PC-9 (cell line): ENCODE data around the gene HACE1.

ENCODE experiments used
- CTCF ChIP-seq: fragments of 200-600 bp; sonication (generic); conservative IDR thresholded peaks from 2 replicates; pipeline ENCODE4 v1.6.1; 2017; ENCODE audit warnings: mixed run types, antibody characterized with exemption, mild to moderate bottlenecking, moderate library complexity
- EZH2 ChIP-seq: fragments of 200-600 bp; sonication (generic); IDR thresholded peaks from 2 replicates; pipeline ENCODE4 v1.8.0; 2017; ENCODE audit warnings: antibody characterized with exemption, low read depth

DNA sequence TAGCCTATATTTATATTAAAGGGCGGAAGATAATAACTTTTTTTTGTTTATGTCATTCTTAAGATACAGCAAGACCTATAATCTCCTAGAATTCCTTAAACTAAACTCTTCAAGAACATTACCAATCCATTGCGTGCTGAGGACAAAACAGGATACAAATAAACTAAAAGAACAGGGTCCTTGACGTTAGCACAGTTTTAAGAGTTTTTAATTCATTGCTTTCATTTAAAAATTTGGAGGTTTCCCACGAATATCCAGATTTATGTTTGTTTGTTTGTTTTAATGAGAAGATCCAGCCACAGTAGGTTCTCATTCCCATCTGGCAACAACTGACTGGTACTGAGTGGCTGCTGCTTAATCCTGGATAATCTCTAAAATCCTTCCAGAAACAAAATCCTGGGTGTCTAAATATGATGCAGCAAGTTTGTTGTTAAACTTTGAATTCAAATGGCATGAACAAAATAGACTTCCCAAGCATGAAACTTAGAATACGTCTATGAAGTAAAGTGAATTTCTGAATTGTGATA, 153.7 kb downstream of the HACE1 start:
- TF ChIP-seq CTCF (no peak), EZH2 (no peak)
